ENCODE measurements around the gene NPTX1. TPM values are rescaled to one million over a fixed set of nuclear protein-coding genes. Genes with fewer than 3 reads are reported as not detected.
A peak's percentile ranks its signal among the peaks of the same experiment; 100 is the strongest.

Gene NPTX1
- total and polyA plus RNA-seq, 2 of the 13 experiments (the other 11 are each of a cell fraction or from before 2014, with no cell fraction given) = 0.01 TPM; not detected in 1

- TF ChIP-seq ZNF687 (CRISPR knock-in tag; IDR thresholded peaks at IDR 0.05) = peak; percentile 35
- no peak for TF ChIP-seq NONO (IDR thresholded peaks at IDR 0.05)
- TF ChIP-seq NONO (CRISPR knock-in tag; conservative IDR thresholded peaks at IDR 0.05) = no peak
- no peak for TF ChIP-seq CAMTA2 (CRISPR knock-in tag; IDR thresholded peaks at IDR 0.05; ENCODE audit: borderline replicate concordance)
- TF ChIP-seq GZF1 (CRISPR knock-in tag; IDR thresholded peaks at IDR 0.05) = no peak
- TF ChIP-seq SOX5 (CRISPR knock-in tag; IDR thresholded peaks at IDR 0.05; ENCODE audit: borderline replicate concordance) = no peak
- TF ChIP-seq MYC (CRISPR knock-in tag; IDR thresholded peaks at IDR 0.05; ENCODE audit: borderline replicate concordance) = 0 out of 2 replicates have a peak, but pooled peaks have one; percentile 14
- no peak for TF ChIP-seq JARID2 (CRISPR knock-in tag; IDR thresholded peaks at IDR 0.05; ENCODE audit: insufficient replicate concordance)
- TF ChIP-seq ZNF446 (CRISPR knock-in tag; IDR thresholded peaks at IDR 0.05) = no peak
- peak; percentile 14 for TF ChIP-seq AGO2 (optimal IDR thresholded peaks at IDR 0.05; ENCODE audit: low read depth, low read length)
- no peak for TF ChIP-seq CENPX (CRISPR knock-in tag; IDR thresholded peaks at IDR 0.05)
- no peak for TF ChIP-seq ADNP (CRISPR knock-in tag; IDR thresholded peaks at IDR 0.05)
Observed at GRCh38 chr17:80456465-80457235, 19.8 kb downstream of the NPTX1 start (continued).
